GM21825 (cell line): ENCODE data around the gene CD93.

ENCODE experiments used
- ATAC-seq: cut with Tn5 transposase; IDR thresholded peaks from one replicate; pipeline ENCODE4 v1.9.1; 2021; ENCODE audit warnings: mild to moderate bottlenecking, moderate library complexity; ENCODE audit not compliant: unreplicated experiment

CD93 gene

DNA sequence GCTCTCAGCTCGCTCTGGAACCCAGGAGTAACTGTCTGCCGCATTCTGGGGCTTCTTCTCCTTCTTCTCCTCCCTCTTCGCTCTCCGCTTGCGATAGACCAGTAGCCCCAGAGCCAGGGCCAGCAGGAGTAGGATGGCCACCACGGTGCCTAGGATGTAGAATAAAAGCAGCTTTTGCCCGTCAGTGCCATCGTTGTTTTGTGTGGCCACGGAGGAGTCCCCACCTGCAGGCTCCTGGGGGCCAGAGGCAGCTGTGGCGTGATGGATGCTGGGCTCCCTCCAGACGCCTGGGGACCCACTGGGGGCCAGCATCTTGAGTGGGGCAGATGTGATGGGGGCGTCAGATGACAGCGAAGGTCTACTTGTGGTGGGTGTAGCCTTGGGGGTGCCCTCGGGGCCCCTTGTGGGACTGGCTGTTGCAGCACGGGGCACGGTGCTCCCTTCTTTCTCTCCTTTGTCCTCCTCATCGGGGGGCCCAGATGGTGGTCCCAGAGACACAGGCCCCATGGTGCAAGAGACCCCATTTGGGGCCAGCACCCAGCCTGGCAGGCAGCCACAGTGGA, 1.8 kb downstream of the CD93 start:
- no peak for ATAC-seq

DNA sequence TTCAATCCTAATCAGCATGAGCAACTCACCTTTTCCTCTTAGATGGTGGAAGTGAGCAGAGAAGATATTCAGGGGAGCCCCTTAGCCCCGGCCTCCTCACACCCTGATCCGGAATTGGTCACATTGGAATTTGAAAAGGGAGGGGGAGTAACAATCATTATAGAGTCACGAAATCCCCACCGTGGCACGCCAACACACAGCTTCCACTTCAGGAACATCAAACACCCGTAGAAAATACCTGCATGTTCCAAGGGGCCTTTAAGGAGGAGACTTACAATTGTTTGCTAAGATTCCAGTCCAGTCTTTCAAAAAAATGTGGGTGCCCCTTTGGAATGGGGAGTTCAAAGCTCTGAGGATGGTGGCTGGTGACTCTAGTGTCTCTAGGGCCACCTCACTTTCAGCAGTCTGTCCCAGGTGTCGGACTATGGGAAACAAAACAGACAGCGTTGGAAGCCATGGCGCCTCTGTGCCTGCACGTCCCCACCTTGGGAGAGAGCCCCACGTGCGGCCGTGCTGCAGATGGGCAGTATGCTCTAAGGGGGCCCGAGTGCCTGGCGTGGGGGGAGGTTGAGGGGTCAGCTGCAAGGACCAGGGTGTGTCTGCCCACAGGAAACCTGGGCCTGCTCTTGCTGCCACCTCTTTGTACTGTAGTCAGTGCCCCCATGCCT, 2.4 kb downstream of the CD93 start:
- no peak for ATAC-seq

DNA sequence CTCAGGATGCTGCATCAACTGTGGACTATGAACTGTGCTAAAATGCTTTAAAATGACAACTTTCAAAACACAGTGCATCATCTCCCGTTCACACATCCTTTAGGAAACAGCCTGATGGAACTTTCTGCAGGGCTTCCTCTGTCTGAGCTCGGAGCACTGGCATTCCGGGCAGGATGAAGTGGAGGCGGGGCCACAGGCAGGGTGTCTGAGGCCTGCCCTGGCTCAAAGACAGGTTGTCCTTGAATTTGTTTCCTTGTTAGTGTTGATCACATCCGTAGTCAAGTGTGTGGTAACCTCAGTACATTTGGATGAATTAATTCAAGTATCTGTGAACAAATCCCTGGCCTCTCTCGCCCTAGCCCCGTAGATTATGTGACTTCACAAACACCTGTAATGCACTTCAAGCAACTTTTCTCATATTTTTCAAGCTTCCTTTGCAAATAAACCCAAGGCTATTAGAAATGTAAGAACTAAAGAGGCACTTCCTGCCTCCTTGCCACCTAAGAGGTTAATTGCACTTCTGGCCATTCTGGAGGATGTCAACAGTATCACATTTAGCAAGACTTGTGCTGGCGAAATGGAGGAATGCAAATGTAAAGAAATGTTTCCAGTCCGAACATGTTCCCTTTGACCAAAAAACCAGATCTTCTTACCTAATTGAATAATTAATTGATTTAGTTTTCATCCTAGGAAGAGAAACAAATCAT, 3.1 kb downstream of the CD93 start:
- no peak for ATAC-seq

DNA sequence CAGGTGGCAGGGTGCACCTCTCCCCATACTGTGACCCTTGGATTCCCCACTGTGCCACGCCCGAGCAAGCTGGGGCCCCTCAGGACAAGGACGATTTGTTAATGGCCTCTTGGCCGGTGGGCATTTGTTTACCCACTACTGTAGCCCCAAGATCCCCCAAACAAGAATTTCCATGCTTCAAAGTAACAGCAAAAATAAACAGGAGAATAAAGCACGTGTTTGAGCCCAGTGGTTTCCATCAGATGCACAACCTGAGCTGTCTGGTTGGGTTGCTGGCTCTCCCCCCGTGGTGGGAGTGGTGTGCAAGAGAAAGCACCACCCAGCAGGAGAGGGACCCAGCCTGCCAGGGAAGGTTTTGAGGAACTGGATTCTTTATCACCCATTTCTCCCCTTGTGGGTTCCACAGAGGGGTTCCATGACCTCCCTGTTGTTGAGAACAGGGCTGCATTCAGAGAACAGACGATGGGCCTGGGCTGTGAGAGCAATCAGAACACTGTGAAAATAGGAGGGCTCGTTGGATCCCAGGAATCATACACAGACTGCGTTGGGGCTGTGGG, 4.8 kb downstream of the CD93 start:
- ATAC-seq, result no peak

- ATAC-seq, result no peak
These were observed 5.6 kb downstream of the CD93 start for GRCh38 chr20:23080521-23080920.

GRCh38 chr20:23079926-23080325, 6.2 kb downstream of the CD93 start:
- ATAC-seq, result no peak

DNA sequence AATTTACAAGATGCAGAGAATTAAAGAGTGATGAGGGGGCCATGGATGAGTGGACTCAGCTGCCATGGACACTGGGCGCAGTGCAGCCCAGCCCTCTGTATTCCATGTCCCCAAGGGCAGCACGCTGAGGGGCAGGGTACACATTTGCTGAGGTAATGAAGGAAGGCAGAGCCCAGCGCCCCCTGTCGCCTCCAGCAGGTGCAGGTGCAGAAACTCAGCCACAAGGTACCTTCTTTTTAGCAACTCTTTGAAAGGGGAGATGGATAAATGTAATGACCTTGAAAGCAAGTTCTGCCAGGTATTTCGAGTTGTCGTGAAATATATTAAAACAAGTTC, 7.1 kb downstream of the CD93 start:
- no peak for ATAC-seq

DNA sequence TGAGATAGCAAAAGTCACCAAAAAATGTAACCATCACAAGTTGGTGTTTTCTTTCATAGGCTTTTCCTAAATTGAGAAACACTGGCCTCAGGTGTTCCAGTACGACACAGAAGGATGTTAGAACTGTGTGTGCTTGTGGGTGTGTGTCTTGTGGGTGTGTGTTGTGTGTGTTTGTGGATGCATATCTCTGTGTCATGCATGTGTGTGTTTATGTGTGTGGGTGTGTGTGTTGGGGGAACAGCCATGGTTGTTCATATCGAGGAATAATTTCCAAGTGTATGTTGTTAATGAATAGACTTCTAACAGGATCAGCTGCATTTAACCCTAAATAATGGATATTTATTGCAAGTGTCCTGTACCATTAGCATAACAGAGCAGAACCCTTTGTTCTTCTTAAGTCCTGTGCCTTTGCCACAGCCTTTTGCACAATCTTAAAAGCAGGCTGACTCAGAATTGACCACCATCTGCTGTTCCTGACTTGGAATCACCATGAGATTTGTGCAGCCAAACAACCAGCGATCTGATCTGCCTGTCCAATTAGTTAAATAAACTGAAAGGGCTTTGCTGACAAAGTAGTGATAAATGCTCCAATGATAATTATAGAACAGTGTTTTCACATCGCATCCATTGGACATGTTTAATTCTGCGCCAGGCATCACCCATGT, 7.6 kb downstream of the CD93 start:
- ATAC-seq, result no peak

DNA sequence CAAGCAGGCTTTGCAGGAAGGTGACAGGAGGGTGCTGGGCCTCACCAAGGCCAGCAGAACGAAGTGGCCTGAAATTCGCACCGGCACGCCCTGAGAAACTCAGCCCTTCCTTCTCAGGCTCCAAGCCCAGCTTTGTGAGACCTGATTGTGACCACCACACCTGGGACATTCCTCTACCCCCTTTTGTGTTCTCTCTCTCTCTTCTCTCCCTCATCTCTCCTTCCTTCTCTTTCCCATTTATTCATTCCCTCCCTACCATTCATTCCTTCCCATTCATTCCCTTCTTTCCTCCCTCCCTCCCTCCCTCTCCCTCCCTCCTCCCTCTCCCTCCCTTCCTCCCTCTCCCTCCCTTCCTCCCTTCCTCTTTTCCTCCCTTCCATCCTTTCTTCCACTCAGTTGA, 8.8 kb downstream of the CD93 start:
- ATAC-seq, result no peak

DNA sequence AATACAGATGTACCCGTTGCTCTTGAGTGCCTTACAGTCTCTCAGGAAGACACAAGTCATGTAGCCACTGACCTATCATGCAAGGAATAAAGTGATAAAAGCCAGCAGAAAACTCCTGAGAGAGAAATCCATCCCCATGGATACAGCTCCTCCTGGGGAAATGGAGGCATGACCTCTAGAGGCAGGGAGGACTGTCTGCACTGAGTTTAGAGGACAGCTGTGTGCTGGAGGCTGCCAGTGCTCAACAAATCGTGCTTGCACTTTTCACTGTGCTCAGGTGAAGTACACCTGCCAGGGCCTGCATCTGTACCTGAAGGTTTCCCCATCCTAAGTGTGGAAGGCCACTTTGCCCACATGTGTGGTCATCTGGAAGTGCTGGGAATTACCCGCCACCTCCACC, 12.1 kb downstream of the CD93 start:
- ATAC-seq, result no peak

- ATAC-seq, result no peak
These were observed 13.1 kb downstream of the CD93 start for GRCh38 chr20:23072892-23073586.

- no peak for ATAC-seq
These were observed 14.1 kb downstream of the CD93 start for GRCh38 chr20:23071996-23072395.

DNA sequence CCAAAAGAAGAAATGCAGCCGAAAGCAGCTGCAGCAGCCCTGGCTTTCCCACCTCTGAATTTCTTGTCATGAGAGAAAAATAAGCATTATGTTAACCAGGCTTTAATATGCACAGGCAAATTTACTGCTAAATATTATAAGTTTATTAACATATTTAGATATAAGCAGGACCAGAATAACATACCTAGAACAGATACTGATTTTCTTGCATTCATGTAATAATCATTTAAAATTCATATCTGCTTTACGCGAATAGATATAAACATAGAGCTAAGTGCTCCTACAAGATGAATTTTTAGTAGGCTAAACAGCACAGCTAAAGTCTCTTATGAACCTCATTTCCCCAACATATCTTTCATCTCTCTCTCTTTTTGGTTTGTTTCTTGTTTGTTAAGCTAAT, 14.7 kb downstream of the CD93 start:
- no peak for ATAC-seq

- no peak for ATAC-seq
These were observed 17.0 kb downstream of the CD93 start for GRCh38 chr20:23069108-23069507.

- ATAC-seq, result no peak
These were observed 17.8 kb downstream of the CD93 start for GRCh38 chr20:23068283-23068682.

GRCh38 chr20:23066772-23067171, 19.4 kb downstream of the CD93 start:
- ATAC-seq, result no peak

DNA sequence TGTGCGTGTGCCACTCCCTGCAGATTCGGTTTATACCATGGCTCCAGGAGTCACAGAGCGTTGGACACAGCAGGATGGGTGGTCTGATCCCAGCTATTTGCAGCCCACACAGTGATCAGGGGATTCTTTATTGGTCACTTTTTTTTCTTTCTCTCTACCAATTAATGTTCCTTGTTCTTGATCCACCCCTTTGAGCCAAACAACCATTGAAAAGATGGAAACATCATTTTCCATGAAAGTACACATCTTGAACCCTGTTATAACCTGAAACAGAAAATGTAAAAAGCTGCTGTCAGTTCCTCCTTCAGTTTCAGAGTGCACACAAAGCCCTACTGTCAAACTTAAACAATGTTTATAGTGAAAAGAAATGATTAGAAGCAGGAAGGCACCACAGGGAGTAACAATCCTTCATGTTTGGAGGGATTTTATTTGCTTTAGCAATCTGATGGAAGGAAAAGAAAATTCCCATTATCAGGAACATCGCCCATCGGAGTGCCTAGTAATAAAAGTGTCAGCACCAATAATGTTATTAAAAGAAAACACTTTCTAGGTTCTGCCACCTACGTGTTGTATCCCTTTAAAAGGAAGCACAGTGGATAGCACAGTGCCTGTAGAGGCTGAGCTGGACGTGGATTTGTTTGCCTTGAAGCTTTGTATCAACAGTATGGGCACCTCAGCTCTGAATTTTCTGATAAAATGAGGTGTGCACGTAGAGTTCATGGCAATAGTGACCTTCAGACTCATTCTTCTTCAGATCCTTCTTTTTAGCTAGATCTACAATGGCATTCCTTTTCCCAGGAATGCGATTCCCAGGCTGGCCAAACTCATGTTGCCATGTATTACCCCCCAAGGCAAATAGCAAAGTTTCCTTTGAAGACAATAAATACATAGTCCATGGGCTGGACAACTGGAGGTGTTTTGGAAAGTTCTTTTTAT, 20.6 kb downstream of the CD93 start:
- no peak for ATAC-seq

DNA sequence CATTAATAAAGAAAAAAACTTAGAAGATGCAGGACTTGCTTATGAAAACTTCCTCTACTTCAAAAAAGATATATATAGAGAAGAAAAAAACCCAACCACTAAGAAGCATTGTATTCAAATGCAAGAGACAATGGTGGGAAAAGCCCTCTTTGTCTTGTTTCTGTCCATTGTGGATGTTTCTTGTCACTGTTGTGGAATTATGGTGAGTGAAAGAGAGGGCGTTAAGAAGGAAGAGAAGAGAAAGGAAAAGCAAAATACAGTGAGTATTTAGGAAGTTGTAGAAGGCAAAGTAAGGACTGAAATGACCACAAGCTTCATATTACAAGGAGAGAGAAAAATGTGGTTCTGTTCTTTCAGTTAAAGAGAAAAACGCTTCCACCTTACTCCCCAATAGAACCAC, 22.5 kb downstream of the CD93 start:
- no peak for ATAC-seq

GRCh38 chr20:23063168-23063567, 23.0 kb downstream of the CD93 start:
- no peak for ATAC-seq

DNA sequence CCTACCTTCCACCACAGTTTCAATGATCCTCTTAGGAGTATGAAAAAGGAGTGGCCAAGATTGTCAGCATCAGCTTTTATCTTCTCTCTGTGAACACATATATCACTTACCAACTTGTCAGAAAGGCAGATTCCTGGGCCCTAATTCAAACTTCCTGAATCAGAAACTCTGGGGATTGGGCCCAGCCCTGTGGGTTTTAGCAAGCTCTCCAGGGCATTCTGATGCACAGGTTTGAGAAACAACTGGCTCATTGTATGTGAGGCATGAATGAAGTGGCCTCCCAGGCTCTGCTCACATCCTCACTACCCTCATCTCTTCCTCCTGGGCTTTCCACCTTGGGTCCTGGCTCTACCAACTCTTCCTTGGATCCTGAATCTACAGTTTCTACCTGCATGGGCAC, 23.5 kb downstream of the CD93 start:
- ATAC-seq, result no peak
